AML-193 (cell line): Measurements from ENCODE around the gene SYTL4.
"Not testable (repeated sequence)": the region's sequence is repeated elsewhere in the genome, so short reads cannot be mapped to it uniquely, and the experiment has no call there.

ENCODE experiments used
- DNase-seq, 2 experiments: peaks; one replicate each; lab custom pipeline; 2025; lab: John Stamatoyannopoulos, UW

Gene SYTL4

GRCh38 chrX:100731441-100732281 is at the start of gene SYTL4:
Gene SYTL4 (minus strand): TSS chrX:100732121. CDS start chrX:100702037, 30,084 bp downstream.
- DNase-seq = no peak

GRCh38 chrX:100769439-100769838 is 37.5 kb upstream of the SYTL4 start:
- DNase-seq = not testable (repeated sequence)

GRCh38 chrX:100768679-100769338 is 36.9 kb upstream of the SYTL4 start:
- peak; percentile 22 to 33 for DNase-seq

- no peak for DNase-seq
Observed at GRCh38 chrX:100750883-100751282, 19.0 kb upstream of the SYTL4 start.

GRCh38 chrX:100748108-100748507 is 16.2 kb upstream of the SYTL4 start:
- DNase-seq = no peak

GRCh38 chrX:100747703-100748102 is 15.8 kb upstream of the SYTL4 start:
- no peak for DNase-seq

GRCh38 chrX:100747090-100747489 is 15.2 kb upstream of the SYTL4 start:
- no peak for DNase-seq

- DNase-seq = no peak
Observed at GRCh38 chrX:100745806-100746537, 14.1 kb upstream of the SYTL4 start.

GRCh38 chrX:100745205-100745604 is 13.3 kb upstream of the SYTL4 start:
- DNase-seq = no peak

- no peak for DNase-seq
Observed at GRCh38 chrX:100743009-100743607, 11.2 kb upstream of the SYTL4 start.

GRCh38 chrX:100724006-100724405 is 7.9 kb downstream of the SYTL4 start:
- not testable (repeated sequence) for DNase-seq

GRCh38 chrX:100721328-100721727 is 10.6 kb downstream of the SYTL4 start:
- no peak for DNase-seq

- DNase-seq = no peak
Observed at GRCh38 chrX:100720301-100720700, 11.6 kb downstream of the SYTL4 start.

GRCh38 chrX:100719139-100719538 is 12.8 kb downstream of the SYTL4 start:
- DNase-seq = no peak

GRCh38 chrX:100717363-100717762 is 14.6 kb downstream of the SYTL4 start:
- DNase-seq = no peak

GRCh38 chrX:100710816-100711215 is 21.1 kb downstream of the SYTL4 start:
- no peak for DNase-seq

- no peak for DNase-seq
Observed at GRCh38 chrX:100704581-100705203, 27.2 kb downstream of the SYTL4 start.

- no peak for DNase-seq
Observed at GRCh38 chrX:100700809-100701208, 31.1 kb downstream of the SYTL4 start.

- DNase-seq = no peak
Observed at GRCh38 chrX:100698551-100698950, 33.4 kb downstream of the SYTL4 start.

- DNase-seq = no peak
Observed at GRCh38 chrX:100696699-100697351, 35.1 kb downstream of the SYTL4 start.

- no peak for DNase-seq
Observed at GRCh38 chrX:100695991-100696390, 35.9 kb downstream of the SYTL4 start.
